Fibroblast of mammary gland (primary cell): ENCODE measurements around the gene FRMD3.

Source experiments
- DNase-seq: peaks from one replicate; pipeline ENCODE4 v3.0.0-alpha.2; 2010; ENCODE audit warnings: low read depth
- H3K4me3 ChIP-seq: 2 replicates; pipeline ENCODE4 v1.5.1; 2011; ENCODE audit warnings: low read depth, mild to moderate bottlenecking, low read length, moderate library complexity; ENCODE audit not compliant: control insufficient read depth
- TF ChIP-seq, protein P1 (sequence below): conservative IDR thresholded peaks from 2 replicates; pipeline ENCODE4 v1.5.1; 2011; ENCODE audit warnings: low read depth, low read length, inconsistent platforms; ENCODE audit not compliant: control insufficient read depth, insufficient read depth

FRMD3 gene

DNA sequence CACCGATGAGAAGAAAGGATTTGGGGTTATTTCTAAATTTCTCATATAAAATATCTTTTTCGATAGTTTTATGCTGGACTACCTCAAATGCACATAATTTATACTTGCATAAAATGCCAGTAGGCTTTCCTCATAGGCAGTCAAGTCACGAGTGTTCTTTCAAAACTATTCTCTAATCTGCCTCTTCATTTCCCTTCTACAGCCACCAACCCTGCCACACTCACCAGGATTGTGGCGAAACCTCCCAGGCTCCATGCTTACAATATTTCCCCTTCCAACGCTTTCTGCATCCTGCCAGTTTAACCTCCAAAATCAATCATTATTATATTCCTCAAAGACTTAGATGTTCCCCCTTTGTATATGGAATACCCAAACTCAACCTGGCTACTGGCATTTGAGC lies 65.4 kb downstream of the FRMD3 start:
- TF ChIP-seq, protein P1, sequence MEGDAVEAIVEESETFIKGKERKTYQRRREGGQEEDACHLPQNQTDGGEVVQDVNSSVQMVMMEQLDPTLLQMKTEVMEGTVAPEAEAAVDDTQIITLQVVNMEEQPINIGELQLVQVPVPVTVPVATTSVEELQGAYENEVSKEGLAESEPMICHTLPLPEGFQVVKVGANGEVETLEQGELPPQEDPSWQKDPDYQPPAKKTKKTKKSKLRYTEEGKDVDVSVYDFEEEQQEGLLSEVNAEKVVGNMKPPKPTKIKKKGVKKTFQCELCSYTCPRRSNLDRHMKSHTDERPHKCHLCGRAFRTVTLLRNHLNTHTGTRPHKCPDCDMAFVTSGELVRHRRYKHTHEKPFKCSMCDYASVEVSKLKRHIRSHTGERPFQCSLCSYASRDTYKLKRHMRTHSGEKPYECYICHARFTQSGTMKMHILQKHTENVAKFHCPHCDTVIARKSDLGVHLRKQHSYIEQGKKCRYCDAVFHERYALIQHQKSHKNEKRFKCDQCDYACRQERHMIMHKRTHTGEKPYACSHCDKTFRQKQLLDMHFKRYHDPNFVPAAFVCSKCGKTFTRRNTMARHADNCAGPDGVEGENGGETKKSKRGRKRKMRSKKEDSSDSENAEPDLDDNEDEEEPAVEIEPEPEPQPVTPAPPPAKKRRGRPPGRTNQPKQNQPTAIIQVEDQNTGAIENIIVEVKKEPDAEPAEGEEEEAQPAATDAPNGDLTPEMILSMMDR = no peak
- no peak for DNase-seq
- no peak overlapping the region for H3K4me3 ChIP-seq

DNA sequence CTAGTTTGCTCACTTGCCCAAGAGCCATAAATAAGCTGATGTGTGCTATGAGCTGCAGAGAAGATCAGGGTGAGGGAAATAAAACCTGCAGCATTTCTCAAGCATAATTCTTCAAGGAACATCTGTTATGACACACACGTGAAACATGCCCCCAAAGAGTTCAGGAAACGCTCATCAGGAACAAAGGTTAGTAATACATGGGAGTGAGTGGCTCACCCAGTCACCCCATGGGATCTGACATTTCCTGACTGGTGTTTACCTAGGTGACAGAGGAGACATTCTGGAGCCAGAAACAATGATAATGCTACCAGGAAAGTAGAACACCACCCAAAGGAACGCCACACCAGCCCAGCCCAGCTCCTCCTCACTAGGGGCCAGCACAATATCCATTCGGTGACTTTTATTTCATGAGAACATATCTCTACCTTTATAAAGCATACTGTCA lies 66.0 kb downstream of the FRMD3 start:
- TF ChIP-seq, protein P1 = no peak
- peak; percentile 91 for DNase-seq
- H3K4me3 ChIP-seq = no peak overlapping the region

DNA sequence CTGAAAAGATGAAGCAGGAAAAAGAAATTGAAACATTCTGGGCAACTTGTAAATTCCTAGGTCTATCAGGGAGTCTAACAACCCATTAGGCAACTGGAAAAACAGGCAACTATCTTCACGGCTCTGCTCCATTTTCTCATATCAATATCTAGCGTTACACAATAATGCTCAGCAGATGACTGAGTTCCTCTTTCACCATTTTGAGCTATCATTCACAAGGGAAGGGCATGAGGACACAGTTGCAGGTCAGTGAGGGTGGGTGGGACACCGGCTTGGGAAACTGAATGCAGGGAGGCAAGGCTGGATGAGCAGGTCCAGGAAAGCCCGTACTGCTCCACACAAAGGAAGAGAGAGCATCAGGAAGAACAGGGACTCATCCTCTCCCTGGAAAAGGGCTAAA lies 67.0 kb downstream of the FRMD3 start:
- no peak overlapping the region for H3K4me3 ChIP-seq
- TF ChIP-seq, protein P1 = no peak
- DNase-seq = no peak

DNA sequence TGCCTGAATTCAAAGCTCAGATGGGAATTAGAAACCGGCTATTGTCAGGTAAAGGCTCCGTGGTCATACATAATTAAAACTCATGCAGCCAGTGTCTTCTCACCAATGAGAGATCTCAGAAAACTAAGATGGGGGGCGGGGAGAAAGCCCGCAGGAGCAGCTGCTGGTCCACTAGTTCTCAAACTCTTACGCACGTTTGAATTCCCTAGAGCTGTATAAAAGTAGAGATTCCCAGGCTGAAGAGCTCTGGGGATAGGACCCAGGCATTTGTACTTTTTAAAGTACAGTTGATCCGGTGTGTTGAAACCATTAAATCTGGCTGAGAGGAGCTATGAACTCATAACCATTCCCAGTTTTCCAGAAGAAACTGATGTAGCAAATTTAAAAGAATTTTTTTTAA lies 68.5 kb downstream of the FRMD3 start:
- DNase-seq = no peak
- TF ChIP-seq, protein P1 = no peak
- no peak overlapping the region for H3K4me3 ChIP-seq

DNA sequence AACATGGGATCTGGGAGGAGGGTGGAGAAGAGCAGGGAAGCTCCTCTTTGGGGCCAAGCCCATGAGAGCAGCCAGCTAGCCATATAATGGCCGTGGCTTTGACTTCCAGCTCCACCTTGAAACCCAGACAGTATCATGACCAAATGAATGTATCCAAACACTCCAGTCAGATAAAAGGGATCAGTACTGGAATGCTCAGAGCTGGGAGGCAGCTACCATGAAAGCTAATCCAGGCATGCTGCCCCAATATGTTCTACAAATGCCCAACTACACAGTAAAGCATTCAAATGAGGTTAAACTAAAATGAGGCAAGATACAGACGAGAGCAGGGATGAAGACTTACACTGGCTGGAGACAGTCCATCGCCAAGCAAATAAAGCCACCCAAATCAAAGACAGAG lies 69.4 kb downstream of the FRMD3 start:
- no peak overlapping the region for H3K4me3 ChIP-seq
- no peak for DNase-seq
- TF ChIP-seq, protein P1 = no peak

DNA sequence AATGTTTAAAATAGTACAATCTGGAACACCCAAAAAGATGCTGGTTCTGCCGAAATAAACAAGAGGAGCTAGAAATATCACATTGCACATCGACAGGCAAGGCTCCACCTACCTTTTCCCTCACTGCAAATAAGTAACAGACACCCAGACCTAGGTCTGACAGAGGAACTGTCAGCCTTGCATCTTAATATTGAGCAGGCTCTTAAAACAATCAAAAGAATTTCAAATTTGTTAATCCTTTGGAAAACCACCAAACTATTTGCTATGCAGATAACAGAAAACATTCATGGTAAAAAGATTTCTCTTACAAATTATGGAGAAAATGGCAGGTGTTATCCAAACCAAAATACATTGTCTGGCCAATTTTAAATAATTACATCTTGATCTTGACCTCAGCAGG lies 71.3 kb downstream of the FRMD3 start:
- H3K4me3 ChIP-seq = no peak overlapping the region
- no peak for DNase-seq
- TF ChIP-seq, protein P1 = no peak

DNA sequence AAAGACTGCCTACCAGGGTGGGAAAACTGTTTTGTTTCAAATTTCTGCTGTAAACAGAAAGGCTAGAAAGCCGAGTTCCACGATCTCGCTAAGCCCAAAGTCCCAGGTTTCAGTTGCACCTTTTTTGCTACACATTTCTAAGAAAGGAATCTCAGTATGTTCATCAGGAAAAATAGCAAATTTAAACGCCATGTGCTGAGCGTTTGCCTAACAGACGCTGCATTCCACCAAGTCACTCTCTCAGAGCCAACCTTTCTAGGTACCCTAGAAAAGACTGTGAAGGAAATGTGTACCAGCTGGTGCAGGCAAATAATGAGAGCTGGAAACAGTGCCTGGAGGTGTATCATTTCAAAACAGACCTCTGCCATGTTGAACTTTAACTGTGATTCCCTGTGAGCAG lies 71.8 kb downstream of the FRMD3 start:
- TF ChIP-seq, protein P1 = no peak
- no peak for DNase-seq

More for the DNA sequence above, 71.8 kb downstream of the FRMD3 start:
- H3K4me3 ChIP-seq = no peak overlapping the region
